SK-N-SH (cell line): Measurements from ENCODE around the gene TLCD2.

Experiments used
- EP300 ChIP-seq, 2 experiments: IDR thresholded peaks; 2 replicates each; pipeline versions ENCODE4 v1.4.0 to v1.6.1; 2012; ENCODE audit warnings: borderline replicate concordance in 1 of 2, low read depth in 1 of 2, low read length in 1 of 2
- JUND ChIP-seq: IDR thresholded peaks from 2 replicates; pipeline ENCODE4 v1.4.0; 2012
- MXI1 ChIP-seq: IDR thresholded peaks from 2 replicates; pipeline ENCODE4 v1.6.1; 2012; ENCODE audit warnings: mild to moderate bottlenecking, low read depth, low read length, improper control_type of control experiment
- NFIC ChIP-seq: IDR thresholded peaks from 2 replicates; pipeline ENCODE4 v1.4.0; 2012; ENCODE audit warnings: borderline replicate concordance
- NRF1 ChIP-seq: IDR thresholded peaks from 2 replicates; pipeline ENCODE4 v1.6.1; 2012; ENCODE audit warnings: low read depth, mild to moderate bottlenecking, low read length
- POLR2AphosphoS5 ChIP-seq: IDR thresholded peaks from 2 replicates; pipeline ENCODE4 v1.6.1; 2012; ENCODE audit warnings: low read depth, low read length
- RFX5 ChIP-seq: IDR thresholded peaks from 2 replicates; pipeline ENCODE4 v1.6.1; 2012; ENCODE audit warnings: mild to moderate bottlenecking, improper control_type of control experiment, low read length
- RXRA ChIP-seq: IDR thresholded peaks from 2 replicates; pipeline ENCODE4 v1.4.0; 2012; ENCODE audit warnings: low read depth, mild to moderate bottlenecking, borderline replicate concordance
- TAF1 ChIP-seq: IDR thresholded peaks from 2 replicates; pipeline ENCODE4 v1.6.1; 2012; ENCODE audit warnings: low read depth, mild to moderate bottlenecking, low read length, moderate library complexity, borderline replicate concordance
- YY1 ChIP-seq: IDR thresholded peaks from 2 replicates; pipeline ENCODE4 v1.4.0; 2012; ENCODE audit warnings: low read depth, mild to moderate bottlenecking
- TF ChIP-seq, protein P1 (sequence below): fragments of 200-600 bp; sonication (generic); IDR thresholded peaks from 2 replicates; pipeline ENCODE4 v1.6.1; 2017; ENCODE audit warnings: antibody characterized with exemption, mild to moderate bottlenecking, moderate library complexity
- TF ChIP-seq, protein P2 (sequence below): IDR thresholded peaks from 2 replicates; pipeline ENCODE4 v1.6.1; 2012; ENCODE audit warnings: mild to moderate bottlenecking, low read depth, low read length, moderate library complexity
- TF ChIP-seq, protein P3 (sequence below): fragments of 150-350 bp; IDR thresholded peaks from 2 replicates; pipeline ENCODE4 v1.6.1; 2017; ENCODE audit warnings: antibody characterized with exemption, low read length, low read depth, borderline replicate concordance

DNA sequence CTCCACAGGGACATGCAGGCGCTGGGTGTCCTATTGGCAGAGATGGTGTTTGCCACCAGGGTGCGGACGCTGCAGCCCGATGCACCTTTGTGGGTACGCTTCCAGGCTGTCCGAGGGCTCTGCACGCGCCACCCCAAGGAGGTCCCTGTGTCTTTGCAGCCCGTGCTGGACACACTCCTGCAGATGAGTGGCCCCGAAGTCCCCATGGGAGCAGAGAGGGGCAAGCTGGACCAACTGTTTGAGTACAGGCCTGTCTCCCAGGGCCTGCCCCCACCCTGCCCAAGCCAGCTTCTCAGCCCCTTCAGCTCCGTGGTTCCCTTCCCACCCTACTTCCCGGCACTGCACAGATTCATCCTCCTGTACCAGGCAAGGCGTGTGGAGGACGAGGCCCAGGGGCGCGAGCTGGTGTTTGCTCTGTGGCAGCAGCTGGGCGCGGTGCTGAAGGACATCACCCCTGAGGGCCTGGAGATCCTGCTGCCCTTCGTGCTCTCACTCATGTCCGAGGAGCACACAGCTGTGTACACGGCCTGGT, 17.1 kb upstream of the TLCD2 start:
- TF ChIP-seq MXI1 = no peak
- TF ChIP-seq, protein P1, sequence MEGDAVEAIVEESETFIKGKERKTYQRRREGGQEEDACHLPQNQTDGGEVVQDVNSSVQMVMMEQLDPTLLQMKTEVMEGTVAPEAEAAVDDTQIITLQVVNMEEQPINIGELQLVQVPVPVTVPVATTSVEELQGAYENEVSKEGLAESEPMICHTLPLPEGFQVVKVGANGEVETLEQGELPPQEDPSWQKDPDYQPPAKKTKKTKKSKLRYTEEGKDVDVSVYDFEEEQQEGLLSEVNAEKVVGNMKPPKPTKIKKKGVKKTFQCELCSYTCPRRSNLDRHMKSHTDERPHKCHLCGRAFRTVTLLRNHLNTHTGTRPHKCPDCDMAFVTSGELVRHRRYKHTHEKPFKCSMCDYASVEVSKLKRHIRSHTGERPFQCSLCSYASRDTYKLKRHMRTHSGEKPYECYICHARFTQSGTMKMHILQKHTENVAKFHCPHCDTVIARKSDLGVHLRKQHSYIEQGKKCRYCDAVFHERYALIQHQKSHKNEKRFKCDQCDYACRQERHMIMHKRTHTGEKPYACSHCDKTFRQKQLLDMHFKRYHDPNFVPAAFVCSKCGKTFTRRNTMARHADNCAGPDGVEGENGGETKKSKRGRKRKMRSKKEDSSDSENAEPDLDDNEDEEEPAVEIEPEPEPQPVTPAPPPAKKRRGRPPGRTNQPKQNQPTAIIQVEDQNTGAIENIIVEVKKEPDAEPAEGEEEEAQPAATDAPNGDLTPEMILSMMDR = no peak
- no peak for TF ChIP-seq POLR2AphosphoS5
- TF ChIP-seq JUND = no peak
- TF ChIP-seq NFIC = no peak
- no peak for TF ChIP-seq RFX5
- TF ChIP-seq, protein P2, sequence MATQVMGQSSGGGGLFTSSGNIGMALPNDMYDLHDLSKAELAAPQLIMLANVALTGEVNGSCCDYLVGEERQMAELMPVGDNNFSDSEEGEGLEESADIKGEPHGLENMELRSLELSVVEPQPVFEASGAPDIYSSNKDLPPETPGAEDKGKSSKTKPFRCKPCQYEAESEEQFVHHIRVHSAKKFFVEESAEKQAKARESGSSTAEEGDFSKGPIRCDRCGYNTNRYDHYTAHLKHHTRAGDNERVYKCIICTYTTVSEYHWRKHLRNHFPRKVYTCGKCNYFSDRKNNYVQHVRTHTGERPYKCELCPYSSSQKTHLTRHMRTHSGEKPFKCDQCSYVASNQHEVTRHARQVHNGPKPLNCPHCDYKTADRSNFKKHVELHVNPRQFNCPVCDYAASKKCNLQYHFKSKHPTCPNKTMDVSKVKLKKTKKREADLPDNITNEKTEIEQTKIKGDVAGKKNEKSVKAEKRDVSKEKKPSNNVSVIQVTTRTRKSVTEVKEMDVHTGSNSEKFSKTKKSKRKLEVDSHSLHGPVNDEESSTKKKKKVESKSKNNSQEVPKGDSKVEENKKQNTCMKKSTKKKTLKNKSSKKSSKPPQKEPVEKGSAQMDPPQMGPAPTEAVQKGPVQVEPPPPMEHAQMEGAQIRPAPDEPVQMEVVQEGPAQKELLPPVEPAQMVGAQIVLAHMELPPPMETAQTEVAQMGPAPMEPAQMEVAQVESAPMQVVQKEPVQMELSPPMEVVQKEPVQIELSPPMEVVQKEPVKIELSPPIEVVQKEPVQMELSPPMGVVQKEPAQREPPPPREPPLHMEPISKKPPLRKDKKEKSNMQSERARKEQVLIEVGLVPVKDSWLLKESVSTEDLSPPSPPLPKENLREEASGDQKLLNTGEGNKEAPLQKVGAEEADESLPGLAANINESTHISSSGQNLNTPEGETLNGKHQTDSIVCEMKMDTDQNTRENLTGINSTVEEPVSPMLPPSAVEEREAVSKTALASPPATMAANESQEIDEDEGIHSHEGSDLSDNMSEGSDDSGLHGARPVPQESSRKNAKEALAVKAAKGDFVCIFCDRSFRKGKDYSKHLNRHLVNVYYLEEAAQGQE = no peak
- TF ChIP-seq NRF1 = no peak
- TF ChIP-seq EP300 (IDR thresholded peaks at IDR 0.05; ENCODE audit: borderline replicate concordance in 1 of 2, low read depth in 1 of 2, low read length in 1 of 2) = no peak
- TF ChIP-seq YY1 = no peak
- TF ChIP-seq TAF1 = no peak
- no peak for TF ChIP-seq RXRA
- TF ChIP-seq, protein P3, sequence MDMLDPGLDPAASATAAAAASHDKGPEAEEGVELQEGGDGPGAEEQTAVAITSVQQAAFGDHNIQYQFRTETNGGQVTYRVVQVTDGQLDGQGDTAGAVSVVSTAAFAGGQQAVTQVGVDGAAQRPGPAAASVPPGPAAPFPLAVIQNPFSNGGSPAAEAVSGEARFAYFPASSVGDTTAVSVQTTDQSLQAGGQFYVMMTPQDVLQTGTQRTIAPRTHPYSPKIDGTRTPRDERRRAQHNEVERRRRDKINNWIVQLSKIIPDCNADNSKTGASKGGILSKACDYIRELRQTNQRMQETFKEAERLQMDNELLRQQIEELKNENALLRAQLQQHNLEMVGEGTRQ = no peak
